Lower lobe of right lung (tissue), 2 donors: Measurements from ENCODE around the gene CSF2. TPM values are rescaled to one million over a fixed set of nuclear protein-coding genes. Genes with fewer than 3 reads are reported as not detected.

ENCODE experiments used
- ATAC-seq, 2 donors: fragments of 200-7000 bp; cut with Tn5 transposase; one replicate each; pipeline ENCODE4 v1.9.1; 2020 to 2022; ENCODE audit warnings: mild to moderate bottlenecking in 2 of 2, moderate library complexity in 2 of 2
- DNase-seq: peaks from one replicate; pipeline ENCODE4 v3.0.0-alpha.2; 2020
- H3K27ac ChIP-seq: fragments of 200-600 bp; one replicate; pipeline ENCODE4 v1.8.0; 2022
- H3K27me3 ChIP-seq: fragments of 200-600 bp; one replicate; pipeline ENCODE4 v1.8.0; 2022; ENCODE audit warnings: low read depth
- H3K36me3 ChIP-seq: fragments of 200-600 bp; one replicate; pipeline ENCODE4 v1.8.0; 2022; ENCODE audit warnings: mild to moderate bottlenecking
- H3K4me1 ChIP-seq: fragments of 200-600 bp; one replicate; pipeline ENCODE4 v1.8.0; 2022
- H3K4me3 ChIP-seq: fragments of 200-600 bp; one replicate; pipeline ENCODE4 v1.8.0; 2022; ENCODE audit warnings: mild to moderate bottlenecking
- H3K9me3 ChIP-seq: fragments of 200-600 bp; one replicate; pipeline ENCODE4 v1.8.0; 2022
- CTCF ChIP-seq: fragments of 200-600 bp; IDR thresholded peaks from one replicate; pipeline ENCODE4 v1.8.0; 2022; ENCODE audit warnings: antibody characterized with exemption, mild to moderate bottlenecking
- intact Hi-C: fragments of 100-400 bp; cut with DNase I; formaldehyde crosslinking; loops from one replicate; pipeline ENCODE4 v1.11.0; 2022
- total RNA-seq: library from RNA; stranded (reverse); fragmentation: NEBNext Ultra II Directional; extraction: Animal tissue kit (Norgen Biotek cat#: 25700); gene quantifications from one replicate; pipeline ENCODE4 v1.2.1, GENCODE V29; 2021
- donor health status: DM: no; HTN: yes; CAD: no; lungs with severe emphysema.

The CSF2 gene
- total RNA-seq, 1 donor from 2014 or later = 3.9 TPM

GRCh38 chr5:132037353-132037752 lies 36.2 kb upstream of the CSF2 start:
- ATAC-seq (no peak), DNase-seq (no peak)
- no peak overlapping the region for H3K4me3 ChIP-seq
- H3K27me3 ChIP-seq = no peaks in the 10 kb centered on the region
- H3K27ac ChIP-seq = no peak overlapping the region
- intact Hi-C loops = no loop called here
- TF ChIP-seq CTCF = no peak
- H3K9me3 ChIP-seq = no peaks in the 10 kb centered on the region
- no peaks in the 10 kb centered on the region for H3K4me1 ChIP-seq
- no peaks in the 10 kb centered on the region for H3K36me3 ChIP-seq

GRCh38 chr5:132044207-132044606 lies 29.4 kb upstream of the CSF2 start:
- peak; percentile 60 for DNase-seq
- intact Hi-C loops = no loop called here
- TF ChIP-seq CTCF = no peak
- H3K36me3 ChIP-seq = no peaks in the 10 kb centered on the region
- no peaks in the 10 kb centered on the region for H3K4me1 ChIP-seq
- H3K27ac ChIP-seq = no peak overlapping the region
- no peak overlapping the region for H3K4me3 ChIP-seq
- no peaks in the 10 kb centered on the region for H3K9me3 ChIP-seq
- ATAC-seq = peak; percentile 75 to 85
- no peaks in the 10 kb centered on the region for H3K27me3 ChIP-seq

- ATAC-seq = no peak
- no peak for DNase-seq
- no peaks in the 10 kb centered on the region for H3K36me3 ChIP-seq
- intact Hi-C loops = no loop called here
- H3K27ac ChIP-seq = no peak overlapping the region
- H3K9me3 ChIP-seq = no peaks in the 10 kb centered on the region
- H3K4me3 ChIP-seq = no peak overlapping the region
- no peaks in the 10 kb centered on the region for H3K4me1 ChIP-seq
- no peak for TF ChIP-seq CTCF
- H3K27me3 ChIP-seq = peaks cover 5% of the 10 kb centered on the region
Observed at GRCh38 chr5:132046880-132047299, 26.7 kb upstream of the CSF2 start.

GRCh38 chr5:132049093-132049492 lies 24.5 kb upstream of the CSF2 start:
- no peak for DNase-seq
- intact Hi-C loops = no loop called here
- Histone ChIP-seq H3K4me3 (no peak overlapping the region), H3K27me3 (peaks cover 5% of the 10 kb centered on the region), H3K36me3 (no peaks in the 10 kb centered on the region), H3K9me3 (no peaks in the 10 kb centered on the region), H3K27ac (no peak overlapping the region), H3K4me1 (no peaks in the 10 kb centered on the region)
- ATAC-seq = no peak
- TF ChIP-seq CTCF = no peak

GRCh38 chr5:132049559-132049958 lies 24.0 kb upstream of the CSF2 start:
- intact Hi-C loops = no loop called here

More at GRCh38 chr5:132049559-132049958, 24.0 kb upstream of the CSF2 start:
- DNase-seq (no peak), ATAC-seq (no peak)
- H3K27me3 ChIP-seq = peaks cover 5% of the 10 kb centered on the region
- H3K4me3 ChIP-seq = no peak overlapping the region
- no peaks in the 10 kb centered on the region for H3K36me3 ChIP-seq
- H3K9me3 ChIP-seq = no peaks in the 10 kb centered on the region
- H3K4me1 ChIP-seq = no peaks in the 10 kb centered on the region
- no peak overlapping the region for H3K27ac ChIP-seq
- TF ChIP-seq CTCF = no peak
